ENCODE results near the gene KRT28.

KRT28 gene, protein sequence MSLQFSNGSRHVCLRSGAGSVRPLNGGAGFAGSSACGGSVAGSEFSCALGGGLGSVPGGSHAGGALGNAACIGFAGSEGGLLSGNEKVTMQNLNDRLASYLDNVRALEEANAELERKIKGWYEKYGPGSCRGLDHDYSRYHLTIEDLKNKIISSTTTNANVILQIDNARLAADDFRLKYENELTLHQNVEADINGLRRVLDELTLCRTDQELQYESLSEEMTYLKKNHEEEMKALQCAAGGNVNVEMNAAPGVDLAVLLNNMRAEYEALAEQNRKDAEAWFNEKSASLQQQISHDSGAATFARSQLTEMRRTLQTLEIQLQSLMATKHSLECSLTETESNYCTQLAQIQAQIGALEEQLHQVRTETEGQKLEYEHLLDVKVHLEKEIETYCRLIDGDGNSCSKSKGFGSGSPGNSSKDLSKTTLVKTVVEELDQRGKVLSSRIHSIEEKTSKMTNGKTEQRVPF

DNA sequence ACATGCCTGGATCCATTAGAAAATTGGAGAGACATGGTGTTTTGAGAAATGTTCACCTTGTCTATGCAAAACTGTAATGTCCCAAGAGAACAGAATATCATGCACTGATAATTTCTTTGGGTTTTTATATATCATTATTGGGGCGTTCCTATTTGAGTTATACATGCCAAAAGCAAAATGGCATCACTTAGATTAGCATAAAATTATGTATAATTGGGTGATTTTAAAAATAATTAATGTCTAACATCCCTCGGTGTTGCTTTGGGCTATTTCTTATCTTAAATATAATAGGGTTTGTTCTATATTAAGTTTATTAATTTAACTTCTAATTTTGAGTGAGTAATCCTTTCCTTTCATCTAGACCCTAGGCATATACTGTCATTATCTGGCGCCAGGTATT lies at the start of gene KRT28:
Gene KRT28, minus strand, starts transcription at position 101 of the 400 bp plus-strand sequence. Its CDS starts 66 bp downstream, at position 35.
- DNase-seq = no peak

DNA sequence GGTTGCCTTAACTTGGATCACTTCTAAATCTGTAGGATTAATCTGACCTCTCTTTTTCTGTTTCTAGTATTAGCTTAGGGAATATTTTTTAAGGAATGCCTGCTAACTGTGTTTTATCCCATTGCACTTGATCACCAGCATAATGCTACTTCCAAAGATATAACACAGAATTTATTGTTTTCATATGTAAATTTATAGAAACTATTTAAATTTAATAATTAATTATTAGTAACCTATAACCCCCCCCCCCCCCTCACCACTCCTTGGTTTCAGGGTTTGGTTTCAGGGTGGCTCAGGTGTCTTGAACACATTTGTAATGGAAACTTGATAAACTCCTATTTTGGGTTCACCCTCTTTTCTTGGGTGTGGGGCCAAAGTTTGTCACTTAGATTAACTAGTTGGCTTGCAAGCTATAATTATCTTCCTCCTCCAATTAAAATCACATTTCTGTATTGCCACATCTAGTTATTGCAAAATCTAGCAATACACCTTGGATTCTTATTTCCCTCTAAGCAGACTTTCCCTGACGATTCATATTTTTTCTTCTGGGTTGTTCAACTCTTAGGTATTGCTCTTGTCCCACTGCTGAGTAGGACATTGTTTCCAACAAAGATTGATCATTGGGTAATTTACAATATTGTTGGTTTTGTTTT lies 49.0 kb upstream of the KRT28 start:
- no peak for DNase-seq

DNA sequence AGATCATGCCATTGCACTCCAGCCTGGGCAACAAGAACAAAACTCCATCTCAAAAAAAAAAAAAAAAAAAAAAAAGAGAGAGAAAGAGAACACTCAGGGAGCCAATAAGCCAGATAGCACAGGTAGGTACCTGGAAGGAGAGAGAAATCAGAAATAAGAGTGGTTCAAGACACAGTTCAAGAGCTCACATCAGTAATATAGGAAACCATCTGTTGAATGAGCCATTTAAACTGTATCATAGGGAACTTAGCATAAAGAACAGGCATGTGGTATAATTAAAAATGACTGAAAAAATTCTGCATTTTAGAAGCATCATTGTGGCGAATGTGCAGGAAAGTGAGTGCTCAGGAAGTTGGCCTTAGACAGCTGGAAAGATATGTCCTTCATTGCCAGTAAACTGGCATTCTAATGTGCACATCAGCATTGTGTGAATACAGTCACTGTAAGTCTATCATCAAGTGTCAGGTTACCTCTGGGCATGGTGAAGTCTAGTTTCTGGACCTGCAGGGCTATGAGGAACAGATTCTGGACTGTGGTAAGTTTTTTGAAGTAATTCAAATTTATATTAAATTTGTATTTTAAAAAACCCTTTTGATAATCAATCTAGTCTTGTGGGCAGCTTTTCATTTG lies 46.9 kb upstream of the KRT28 start:
- no peak for DNase-seq

DNA sequence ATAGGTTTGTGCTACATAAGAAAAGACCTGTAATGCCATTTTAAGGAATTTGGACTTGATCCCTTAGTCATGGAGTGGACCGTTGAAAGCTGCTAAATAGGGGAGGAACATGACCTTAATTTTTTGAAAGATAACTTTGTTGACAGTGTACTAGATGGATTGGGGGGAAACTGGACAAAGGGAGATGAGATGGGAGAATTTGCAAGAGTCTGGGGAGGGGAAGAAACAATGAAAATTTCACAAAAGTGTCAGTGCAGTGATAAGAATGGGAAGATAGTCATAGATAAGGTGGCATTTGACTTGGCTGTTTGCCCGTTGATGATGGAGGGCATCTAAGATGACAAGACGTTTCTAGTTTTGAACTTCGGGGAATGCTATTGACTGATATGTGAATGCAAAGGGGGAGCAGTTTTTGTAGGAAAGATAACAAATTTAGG lies 44.9 kb upstream of the KRT28 start:
- DNase-seq = no peak

DNA sequence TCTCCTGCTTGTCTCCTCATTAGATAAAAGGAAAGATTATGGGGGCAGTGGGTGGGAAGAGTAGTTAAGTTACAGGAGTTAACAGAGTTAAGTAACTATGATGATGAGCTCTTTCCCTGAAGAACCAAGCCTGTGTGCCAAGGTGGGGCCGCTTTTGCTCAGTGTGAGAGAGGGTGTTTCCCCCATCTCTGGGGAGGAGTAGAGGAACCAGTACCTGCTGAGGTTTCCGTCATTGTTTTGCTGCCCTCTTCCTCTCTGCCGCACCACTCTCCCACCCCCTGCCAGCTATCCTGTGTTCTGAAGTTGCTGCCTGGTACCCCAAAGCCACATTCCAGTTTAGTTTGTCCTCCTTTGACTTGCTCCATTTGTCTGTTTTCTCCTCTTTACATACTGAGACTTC lies 43.5 kb upstream of the KRT28 start:
- DNase-seq = no peak

DNA sequence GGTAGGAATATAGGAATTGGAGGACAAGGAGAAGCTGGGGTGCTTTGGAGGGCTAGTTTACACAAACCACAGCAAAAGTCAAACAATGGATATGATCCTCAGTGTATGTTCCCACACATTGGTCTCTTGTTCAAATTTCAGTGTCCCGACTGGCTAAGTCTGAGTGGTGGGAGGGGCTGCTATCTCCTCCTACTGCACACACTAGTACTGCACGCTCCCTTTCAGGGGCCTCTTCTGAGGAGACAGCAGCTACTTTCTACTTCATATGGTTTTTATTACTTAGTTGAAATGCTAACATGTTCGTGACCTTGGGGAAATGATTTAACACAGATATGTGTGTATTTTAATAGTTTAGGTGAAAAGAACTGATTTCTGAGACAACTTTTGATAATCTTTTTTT lies 41.5 kb upstream of the KRT28 start:
- DNase-seq = no peak

DNA sequence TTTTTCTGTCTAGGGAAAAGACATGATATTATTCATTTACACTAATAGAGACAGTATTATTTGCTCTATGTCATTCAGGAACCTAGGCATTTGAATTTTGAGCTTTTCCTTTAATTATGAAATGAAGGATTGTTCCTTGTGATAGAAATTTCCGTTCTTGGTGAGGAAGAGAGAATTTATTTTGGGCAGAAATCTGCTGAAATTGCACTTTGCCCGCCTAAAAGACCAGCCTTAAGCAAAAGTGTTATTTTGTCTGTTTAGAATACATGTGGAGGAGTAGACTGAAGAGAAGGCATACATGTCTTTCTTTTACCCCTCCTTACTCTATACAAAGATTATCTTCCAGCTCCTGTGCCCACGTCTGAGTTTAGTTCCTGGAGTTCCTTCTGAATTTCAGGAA lies 39.4 kb upstream of the KRT28 start:
- no peak for DNase-seq

DNA sequence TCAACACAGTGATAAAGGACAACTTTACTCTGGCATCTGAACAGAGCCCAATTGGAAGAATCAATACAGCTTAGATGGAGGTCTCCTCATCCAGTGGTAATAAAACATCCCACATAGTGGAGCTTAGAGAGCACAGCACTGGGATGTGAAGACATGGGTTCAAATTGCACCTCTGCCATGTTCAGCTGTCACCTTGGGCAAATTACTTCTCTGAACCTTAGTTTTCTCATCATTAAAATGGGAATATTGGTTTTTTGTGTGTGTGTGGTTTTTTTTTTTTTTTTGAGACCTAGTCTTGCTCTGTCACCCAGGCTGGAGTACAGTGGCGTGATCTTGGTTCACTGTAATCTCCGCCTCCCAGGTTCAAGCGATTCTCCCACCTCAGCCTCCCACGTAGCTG lies 36.3 kb upstream of the KRT28 start:
- no peak for DNase-seq

DNA sequence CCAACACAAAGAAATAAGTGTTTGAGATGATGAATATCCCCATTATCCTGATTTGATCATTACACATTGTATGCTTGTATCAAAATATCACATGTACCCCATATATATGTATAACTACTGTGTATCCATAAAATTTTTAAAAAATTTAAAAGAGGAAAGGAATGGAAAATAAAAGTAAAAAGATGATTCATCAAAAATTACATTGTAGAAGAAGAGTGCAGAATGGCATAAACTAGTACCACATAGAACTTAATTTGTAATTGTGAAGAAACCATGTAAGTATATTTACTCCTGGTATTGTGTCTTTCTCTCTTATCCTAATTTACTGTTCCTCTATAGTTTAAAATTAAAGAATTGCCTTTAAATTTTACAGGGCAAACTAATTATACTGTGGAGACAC lies 34.1 kb upstream of the KRT28 start:
- no peak for DNase-seq

DNA sequence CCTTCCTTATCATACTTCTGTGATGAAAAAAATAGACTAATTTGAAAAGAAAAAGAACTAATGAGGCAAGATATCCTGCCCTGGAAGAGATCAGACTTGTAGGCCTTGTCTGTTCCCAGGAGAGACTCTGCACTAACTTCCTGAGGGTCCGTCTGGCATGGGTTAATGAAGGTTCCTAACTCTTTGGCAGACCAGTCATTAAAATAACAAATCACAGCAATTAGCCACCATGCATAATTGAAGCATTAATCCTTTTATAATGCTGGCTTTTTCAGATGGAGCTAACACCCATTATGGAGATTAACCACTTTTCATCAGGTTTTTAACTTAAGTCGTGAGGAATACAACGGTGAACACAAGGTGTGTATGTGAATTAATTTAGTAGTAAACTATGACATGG lies 33.1 kb upstream of the KRT28 start:
- DNase-seq = no peak

DNA sequence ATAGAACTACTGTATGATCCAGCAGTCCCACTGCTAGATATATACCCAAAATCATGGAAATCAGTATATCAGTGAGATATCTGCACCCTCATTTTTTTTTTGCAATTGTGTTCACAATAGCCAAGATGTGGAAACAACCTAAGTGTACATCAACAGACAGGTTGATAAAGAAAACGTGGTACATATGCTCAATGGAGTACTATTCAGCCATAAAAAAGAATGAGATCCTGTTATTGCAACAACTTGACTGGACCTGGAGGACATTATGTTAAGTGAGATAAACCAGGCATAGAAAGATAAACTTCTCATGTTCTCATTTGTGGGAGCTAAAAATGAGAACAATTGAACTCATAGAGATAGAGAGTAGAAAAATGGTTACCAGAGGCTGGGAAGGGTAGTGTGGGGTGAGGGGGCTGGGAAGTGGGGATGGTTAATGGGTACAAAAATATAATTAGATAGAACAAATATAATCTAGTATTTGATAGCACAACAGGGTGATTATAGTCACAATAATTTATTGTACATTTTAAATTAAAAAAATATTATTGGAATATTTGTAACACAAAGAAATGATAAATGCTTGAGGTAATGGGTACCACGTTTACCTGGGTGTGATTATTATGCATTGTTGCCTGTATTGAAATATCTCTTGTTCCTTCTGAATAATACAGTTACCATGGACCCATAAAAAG lies 30.5 kb upstream of the KRT28 start:
- no peak for DNase-seq

DNA sequence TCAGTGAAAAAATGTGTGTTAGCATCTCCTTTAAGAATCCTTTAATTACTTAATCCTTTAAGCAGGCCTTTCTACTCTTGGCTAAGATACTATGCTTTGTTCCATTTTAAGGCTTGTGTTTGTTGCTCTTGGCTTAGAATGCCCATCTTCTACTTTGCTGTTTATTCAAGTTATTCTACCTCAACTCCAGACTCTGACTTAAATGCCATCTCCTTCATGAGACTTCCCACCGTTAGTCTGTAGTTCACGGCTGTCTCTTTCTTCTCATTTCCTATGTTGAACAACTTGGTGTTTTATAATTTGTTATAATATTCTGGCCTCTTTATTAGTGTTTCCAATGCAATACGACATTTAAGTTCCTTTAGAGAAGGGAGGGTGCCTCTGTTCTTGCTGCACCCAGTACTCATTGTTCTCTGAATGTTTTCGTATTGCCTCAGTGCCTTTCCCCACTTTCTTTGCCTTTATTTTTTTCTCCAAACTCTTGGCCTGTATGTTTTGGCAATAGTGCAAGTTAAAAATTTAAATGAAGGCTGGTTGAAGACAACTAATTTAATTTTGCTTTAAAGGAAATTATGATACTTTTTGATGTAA lies 28.8 kb upstream of the KRT28 start:
- DNase-seq = no peak

DNA sequence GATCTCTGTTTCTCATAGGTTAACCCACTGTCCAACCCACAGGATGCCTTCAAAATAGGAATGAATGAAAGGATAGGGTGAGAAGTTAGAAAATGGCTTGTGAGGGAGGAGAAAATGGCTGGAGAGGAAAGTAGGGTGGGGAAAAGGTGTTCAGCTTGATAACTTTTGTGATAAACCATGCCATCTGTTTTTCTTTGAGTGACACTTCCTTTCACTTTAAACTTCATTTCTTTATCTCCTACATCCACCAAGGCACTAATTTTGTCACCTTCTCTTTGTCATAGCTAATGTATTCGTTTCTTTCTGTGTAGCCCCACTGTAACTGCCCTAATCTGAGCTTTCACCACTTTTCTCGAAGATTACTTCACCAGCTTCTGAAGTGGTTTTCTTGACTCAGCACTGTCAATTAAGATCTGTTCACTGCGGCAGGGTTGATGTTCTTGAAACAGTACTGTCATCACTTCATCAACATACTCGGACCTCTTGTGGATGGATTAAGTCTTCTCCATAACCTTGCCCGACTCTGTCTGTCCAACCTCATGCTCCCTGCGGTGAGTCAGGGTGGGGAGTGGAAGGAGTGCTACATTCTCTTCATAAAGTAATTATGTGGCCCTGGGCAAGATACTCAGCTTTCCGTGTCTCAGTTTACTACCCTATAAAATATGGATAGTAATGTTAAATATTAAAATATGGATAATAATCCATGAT lies 28.1 kb upstream of the KRT28 start:
- no peak for DNase-seq

DNA sequence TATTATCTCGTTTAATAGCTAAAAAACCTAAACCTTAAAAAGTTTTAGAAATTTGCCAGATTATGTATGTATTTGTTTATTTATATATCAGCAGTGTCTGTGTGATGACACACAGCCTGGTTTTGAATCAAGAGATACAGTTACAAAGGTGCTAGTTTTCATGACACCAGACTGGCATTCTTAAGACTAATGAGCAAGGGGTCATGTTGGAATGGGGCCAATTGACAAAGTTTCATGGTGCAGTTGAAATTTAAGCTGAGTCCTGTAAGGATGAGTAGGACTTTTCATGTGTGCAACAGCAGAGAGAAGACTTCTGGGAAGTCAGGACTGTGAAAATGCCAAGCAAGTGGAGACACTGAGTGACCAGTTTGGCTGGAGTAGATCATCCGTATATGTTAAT lies 25.8 kb upstream of the KRT28 start:
- no peak for DNase-seq

DNA sequence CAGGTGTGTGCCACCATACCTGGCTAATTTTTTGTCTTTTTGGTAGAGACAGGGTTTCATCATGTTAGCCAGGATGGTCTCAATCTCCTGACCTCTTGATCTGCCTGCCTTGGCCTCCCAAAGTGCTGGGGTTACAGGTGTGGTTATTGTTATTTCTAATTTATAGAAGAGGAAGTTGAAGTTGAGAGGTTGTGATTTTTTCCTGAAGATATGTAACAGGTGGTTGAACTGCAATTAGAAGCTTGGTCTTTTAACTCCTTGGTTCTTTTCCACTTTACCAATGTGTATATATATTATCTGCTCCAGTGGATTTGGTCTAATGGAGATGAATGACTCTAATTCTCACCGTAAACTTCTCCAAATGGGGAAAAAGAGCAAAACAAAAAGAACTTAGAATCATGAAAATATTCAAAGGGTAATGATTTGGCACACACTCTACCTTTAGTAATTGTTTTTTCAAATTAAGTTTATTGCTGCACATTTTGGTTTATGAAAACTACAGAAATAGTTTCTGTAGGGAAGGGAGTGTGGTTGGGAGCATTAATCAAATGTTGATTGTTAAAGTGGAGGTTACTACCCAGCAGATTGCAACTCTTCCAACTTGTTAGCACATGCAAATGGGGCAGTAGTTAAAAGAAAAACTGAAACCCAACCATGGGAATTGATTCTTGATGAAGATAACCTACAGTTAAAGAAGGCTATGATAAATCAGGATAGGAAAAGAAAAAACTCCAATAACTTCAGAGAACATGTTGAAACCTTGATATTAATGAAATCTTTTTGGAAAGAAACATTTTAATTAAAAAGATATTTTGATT lies 24.5 kb upstream of the KRT28 start:
- no peak for DNase-seq

DNA sequence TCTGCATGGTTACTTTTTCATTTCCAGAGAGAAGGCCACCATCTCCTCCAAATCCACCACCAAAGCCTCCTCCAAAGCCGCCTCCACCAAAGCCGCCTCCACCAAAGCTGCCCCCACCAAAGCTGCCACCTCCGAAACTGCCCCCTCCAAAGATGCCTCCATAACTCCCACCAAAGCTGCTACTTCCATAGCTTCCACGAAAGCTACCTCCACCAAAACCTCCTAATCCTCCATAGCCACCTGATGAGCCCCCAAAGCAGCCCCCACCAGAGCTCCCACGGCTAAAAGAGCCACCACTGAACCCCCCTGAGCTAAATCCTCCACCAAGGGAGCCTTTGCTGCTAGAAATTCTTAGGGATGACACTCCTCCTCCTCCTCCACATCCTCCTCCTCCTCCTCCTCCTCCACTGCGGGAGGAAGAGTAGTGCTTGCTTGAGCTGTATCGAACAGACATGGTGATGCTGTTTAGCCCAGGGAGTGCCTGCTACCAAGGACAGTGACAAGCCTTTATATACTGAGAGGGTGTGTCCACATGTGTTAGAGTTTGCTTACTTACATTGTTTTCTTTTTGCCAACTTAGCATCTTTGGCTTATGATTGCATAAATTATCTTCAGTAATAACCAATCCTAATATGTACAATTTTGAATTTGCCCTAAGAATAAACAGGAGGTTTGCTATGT lies 22.5 kb upstream of the KRT28 start, which contains the start of gene KRT10:
Gene KRT10, minus strand, starts transcription at position 483 of the 681 bp plus-strand sequence. Its CDS starts 29 bp downstream, at position 454.
- DNase-seq = no peak

DNA sequence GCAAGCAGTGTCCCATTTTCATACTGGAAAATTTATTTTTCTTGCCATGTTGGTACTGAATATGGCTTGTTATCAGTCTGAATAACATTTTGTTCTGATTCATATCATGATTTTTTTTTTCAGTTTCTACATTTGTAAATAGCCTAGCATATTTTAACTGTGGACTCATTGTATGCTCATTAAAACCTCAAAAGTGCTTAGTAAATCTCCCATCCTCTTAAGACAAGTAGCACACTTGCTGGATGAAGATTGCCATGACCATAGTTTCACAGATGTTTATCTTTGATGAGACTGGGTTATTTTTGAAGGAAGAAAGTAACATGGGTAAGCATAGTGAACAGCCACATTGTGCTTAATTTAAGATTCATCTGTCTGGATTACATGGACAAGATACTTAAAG lies 21.8 kb upstream of the KRT28 start:
- no peak for DNase-seq

DNA sequence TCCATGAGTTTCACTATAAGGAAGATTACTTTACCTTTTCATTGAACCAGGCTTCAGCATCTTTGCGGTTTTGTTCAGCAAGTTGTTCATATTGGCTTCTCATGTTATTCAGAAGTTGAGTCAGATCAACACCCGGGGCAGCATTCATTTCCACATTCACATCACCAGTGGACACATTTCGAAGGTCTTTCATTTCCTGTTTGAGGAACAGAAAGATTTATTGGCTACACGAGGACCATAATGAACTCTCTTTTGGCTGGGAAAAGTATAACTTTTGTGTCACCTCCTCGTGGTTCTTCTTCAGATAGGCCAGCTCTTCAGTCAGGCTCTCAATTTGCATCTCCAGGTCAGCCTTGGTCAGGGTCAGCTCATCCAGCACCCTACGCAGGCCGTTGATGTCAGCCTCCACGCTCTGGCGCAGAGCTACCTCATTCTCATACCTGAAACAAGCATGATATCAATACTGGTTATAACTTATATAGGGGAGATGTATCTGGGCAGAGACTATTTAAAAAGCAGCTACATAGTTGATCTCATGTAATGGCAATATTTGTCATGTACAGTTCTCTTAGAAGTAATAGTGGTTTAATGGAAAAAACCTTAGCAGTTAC lies 20.6 kb upstream of the KRT28 start:
- DNase-seq = no peak

DNA sequence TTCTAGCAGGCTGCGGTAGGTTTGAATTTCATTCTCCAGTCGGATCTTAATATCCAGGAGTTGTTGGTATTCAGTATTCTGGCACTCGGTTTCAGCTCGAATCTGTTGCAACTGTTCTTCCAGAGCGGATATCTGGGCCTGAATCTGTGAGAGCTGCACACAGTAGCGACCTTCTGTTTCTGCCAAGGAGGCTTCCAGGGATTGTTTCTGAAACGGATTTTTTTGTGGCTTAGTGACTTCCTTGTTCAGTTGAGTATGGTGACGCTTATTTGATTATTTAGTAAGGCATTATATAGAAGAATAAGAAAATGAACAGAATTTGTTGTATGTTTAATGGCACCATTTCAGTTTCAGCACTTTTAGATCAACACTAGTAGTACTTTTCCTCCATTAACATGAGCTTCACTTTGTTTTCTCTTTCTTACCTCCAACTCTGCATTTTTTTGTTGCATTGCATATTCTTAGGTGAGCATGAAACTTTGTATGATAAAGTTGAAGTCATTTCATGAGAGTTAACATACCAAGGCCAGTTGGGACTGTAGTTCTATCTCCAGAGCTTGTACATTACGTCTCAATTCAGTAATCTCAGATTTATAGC lies 19.9 kb upstream of the KRT28 start:
- no peak for DNase-seq

Data from Kasumi-1 (cell line).